Epithelial cell of proximal tubule (primary cell): ENCODE measurements around the gene MRPS9. TPM values are rescaled to one million over a fixed set of nuclear protein-coding genes. Genes with fewer than 3 reads are reported as not detected.

Source experiments
- DNase-seq: peaks from one replicate; pipeline ENCODE4 v3.0.0-alpha.2; 2011; ENCODE audit warnings: low read depth
- H3K4me3 ChIP-seq: 2 replicates; pipeline ENCODE4 v1.5.1; 2011; ENCODE audit warnings: low read depth, mild to moderate bottlenecking, low read length
- CTCF ChIP-seq: conservative IDR thresholded peaks from 2 replicates; pipeline ENCODE4 v1.5.1; 2012; ENCODE audit warnings: low read depth, mild to moderate bottlenecking, low read length
- total RNA-seq: library from RNA; depleted of rRNA; stranded (reverse); fragments of >200 nt; gene quantifications from 2 replicates; pipeline ENCODE4 v1.2.3, GENCODE V29; 2015

MRPS9 gene
- total RNA-seq, 1 donor from 2014 or later, result 34.7 TPM

GRCh38 chr2:105039559-105039958 is 1.7 kb downstream of the MRPS9 start:
- no peak overlapping the region for H3K4me3 ChIP-seq
- TF ChIP-seq CTCF, result no peak
- DNase-seq, result no peak

GRCh38 chr2:105042189-105042588 is 4.3 kb downstream of the MRPS9 start:
- no peak overlapping the region for H3K4me3 ChIP-seq
- no peak for DNase-seq
- TF ChIP-seq CTCF, result no peak

- no peak for TF ChIP-seq CTCF
- DNase-seq, result no peak
- H3K4me3 ChIP-seq, result no peak overlapping the region
Observed at GRCh38 chr2:105052773-105053172, 14.9 kb downstream of the MRPS9 start.

- DNase-seq, result no peak
- TF ChIP-seq CTCF, result no peak
- H3K4me3 ChIP-seq, result no peak overlapping the region
Observed at GRCh38 chr2:105055613-105056012, 17.7 kb downstream of the MRPS9 start.

- no peak for TF ChIP-seq CTCF
- no peak for DNase-seq
- no peak overlapping the region for H3K4me3 ChIP-seq
Observed at GRCh38 chr2:105056245-105056644, 18.4 kb downstream of the MRPS9 start.

- DNase-seq, result no peak
- no peak for TF ChIP-seq CTCF
- H3K4me3 ChIP-seq, result no peak overlapping the region
Observed at GRCh38 chr2:105057005-105057404, 19.1 kb downstream of the MRPS9 start.

GRCh38 chr2:105061560-105061959 is 23.7 kb downstream of the MRPS9 start:
- no peak overlapping the region for H3K4me3 ChIP-seq
- no peak for DNase-seq
- no peak for TF ChIP-seq CTCF
